ENCODE data around the gene MMP7. TPM values are rescaled to one million over a fixed set of nuclear protein-coding genes. Genes with fewer than 3 reads are reported as not detected.

The MMP7 gene
- total RNA-seq, 1 experiment from 2014 or later = not detected

- DNase-seq (ENCODE audit: low spot score) = no peak
- in situ Hi-C loops (cut with HindIII; ENCODE audit: low sequenced_read_pairs) = no loop called here
Measured at GRCh38 chr11:102546427-102546826, 15.9 kb upstream of the MMP7 start.

DNA sequence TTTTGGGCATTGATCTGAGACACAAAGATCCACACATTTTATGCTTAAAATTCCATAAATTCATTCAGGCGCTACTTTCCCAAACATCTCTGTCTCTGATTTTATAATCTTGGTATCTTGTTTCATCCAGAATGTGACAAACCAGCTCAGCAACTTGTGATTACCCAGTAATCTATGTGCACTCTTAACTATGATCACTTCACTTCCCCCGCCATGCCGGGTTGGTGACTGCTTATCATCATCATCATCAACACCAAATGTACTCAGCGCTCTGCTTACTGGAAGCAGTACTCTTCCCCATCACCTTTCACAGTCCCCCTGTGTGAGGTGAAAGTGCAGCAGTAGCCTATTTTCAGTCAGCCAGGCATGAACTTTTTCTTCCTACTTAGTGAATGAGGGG is 15.2 kb upstream of the MMP7 start:
- DNase-seq (ENCODE audit: low spot score) = no peak
- in situ Hi-C loops (cut with HindIII; ENCODE audit: low sequenced_read_pairs) = no loop called here

- in situ Hi-C loops (cut with HindIII; ENCODE audit: low sequenced_read_pairs) = no loop called here
- no peak for DNase-seq (ENCODE audit: low spot score)
Measured at GRCh38 chr11:102544594-102544993, 14.0 kb upstream of the MMP7 start.

GRCh38 chr11:102539567-102539966 is 9.0 kb upstream of the MMP7 start:
- in situ Hi-C loops (cut with HindIII; ENCODE audit: low sequenced_read_pairs) = no loop called here
- no peak for DNase-seq (ENCODE audit: low spot score)

- no peak for DNase-seq (ENCODE audit: low spot score)
- in situ Hi-C loops (cut with HindIII; ENCODE audit: low sequenced_read_pairs) = no loop called here
Measured at GRCh38 chr11:102538932-102539331, 8.4 kb upstream of the MMP7 start.

GRCh38 chr11:102534261-102534872 is 3.8 kb upstream of the MMP7 start:
- in situ Hi-C loops (cut with HindIII; ENCODE audit: low sequenced_read_pairs) = no loop called here
- DNase-seq (ENCODE audit: low spot score) = no peak

DNA sequence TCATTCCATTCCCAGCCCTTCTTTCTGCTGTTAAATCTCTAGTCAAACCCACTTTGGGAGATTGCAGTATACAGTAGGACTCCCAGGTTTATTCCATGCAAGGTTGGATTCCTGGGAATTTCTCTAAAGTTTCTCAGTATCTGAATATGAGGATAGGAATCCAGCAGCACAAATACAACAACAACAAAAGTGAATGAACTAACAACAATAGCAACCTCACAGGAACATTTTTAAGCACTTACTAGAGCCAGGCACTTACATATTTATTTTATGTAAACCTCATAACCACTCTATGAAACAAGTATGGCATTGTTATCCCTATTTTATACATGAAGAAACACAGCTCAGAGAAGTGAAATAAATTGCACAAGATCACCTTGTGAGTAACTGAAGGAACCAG is 1.9 kb downstream of the MMP7 start:
- DNase-seq (ENCODE audit: low spot score) = no peak
- in situ Hi-C loops (cut with HindIII; ENCODE audit: low sequenced_read_pairs) = no loop called here

DNA sequence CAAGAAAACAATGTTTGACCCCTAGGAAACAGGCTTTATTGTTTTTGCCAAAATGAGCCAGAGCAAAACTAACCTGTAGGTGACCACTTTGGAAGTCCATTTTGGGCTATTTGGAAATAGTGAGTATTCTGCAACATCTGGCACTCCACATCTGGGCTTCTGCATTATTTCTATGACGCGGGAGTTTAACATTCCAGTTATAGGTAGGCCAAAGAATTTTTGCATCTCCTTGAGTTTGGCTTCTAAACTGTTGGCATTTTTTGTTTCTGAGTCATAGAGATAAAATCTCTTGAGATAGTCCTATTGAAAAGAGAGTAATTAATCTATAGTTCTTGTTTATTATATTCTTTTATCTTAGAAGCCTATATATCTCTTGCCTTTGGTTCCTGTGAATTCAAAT is 2.9 kb downstream of the MMP7 start:
- in situ Hi-C loops (cut with HindIII; ENCODE audit: low sequenced_read_pairs) = no loop called here
- no peak for DNase-seq (ENCODE audit: low spot score)

GRCh38 chr11:102527041-102527440 is 3.5 kb downstream of the MMP7 start:
- in situ Hi-C loops (cut with HindIII; ENCODE audit: low sequenced_read_pairs) = no loop called here
- no peak for DNase-seq (ENCODE audit: low spot score)

DNA sequence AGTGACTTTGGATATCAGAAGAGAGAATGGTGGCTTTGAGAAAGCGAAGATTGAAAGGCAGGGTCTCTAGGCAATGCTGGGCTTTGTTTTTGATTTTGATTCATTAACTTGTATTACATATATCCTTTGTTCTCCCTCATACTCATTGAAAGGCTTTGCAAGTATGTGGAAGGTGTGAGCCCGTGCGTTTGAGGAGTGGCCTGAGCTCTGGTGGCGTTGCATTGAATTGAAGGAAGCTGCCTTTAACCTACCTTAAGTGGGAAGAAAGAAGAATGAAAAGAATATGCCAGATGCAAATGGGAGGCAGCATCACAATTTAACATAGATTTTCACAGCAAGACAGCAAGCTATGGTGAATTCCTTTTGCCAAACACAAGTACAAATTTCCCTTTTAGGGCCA is 6.7 kb downstream of the MMP7 start:
- in situ Hi-C loops (cut with HindIII; ENCODE audit: low sequenced_read_pairs) = no loop called here
- no peak for DNase-seq (ENCODE audit: low spot score)

DNA sequence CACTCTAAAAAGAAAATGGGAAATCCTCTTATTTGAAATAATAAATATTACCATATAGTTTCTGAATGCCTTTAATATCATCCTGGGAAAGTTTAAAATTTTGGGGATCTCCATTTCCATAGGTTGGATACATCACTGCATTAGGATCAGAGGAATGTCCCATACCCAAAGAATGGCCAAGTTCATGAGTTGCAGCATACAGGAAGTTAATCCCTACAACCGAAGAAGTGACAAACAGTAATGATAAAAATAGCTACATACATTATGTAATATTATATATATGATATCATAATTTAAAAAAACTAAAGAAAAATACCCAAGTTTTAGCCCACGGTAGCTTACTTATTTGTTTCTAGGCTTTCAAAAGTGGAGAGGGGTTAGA is 7.4 kb downstream of the MMP7 start:
- in situ Hi-C loops (cut with HindIII; ENCODE audit: low sequenced_read_pairs) = no loop called here

DNA sequence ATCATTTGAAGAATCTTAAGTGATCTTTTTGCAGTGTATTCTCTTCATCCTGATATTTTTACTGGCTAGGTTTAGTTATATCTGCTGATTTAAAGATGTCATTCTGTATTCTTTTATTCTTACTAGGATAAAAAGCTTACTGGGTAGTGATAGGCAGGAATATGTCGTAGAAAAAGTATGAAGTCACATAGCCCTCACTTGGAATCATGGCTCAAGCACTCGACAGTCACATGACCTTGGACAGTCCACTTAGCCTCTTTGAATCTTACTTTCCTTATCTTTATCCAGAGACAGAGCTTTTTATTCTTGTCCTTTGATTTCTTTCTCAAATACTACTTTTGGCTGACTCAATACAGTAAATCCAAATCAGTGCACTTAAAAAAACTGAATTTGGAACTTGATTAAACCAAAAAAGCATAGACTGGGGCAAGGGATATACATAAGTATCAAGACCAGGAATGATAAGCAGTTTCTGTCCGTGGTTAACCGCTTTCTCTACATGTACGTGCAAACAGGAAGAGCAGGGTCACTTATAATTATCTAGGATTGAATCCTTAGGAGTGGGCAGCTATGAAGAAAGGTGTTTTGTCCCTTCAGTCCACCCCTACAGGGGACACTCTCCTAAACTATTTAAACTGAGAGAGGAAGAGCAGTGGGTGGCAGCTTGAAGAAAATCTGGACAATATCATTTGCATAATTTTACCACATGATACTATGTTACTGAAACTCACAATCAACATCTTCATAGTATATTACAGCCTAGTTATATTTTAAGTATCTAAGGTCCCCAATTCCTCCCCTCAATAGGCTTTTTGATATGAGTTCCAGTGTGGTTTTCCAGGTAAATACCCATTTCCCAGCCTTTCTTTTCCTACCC is 8.0 kb downstream of the MMP7 start:
- in situ Hi-C loops (cut with HindIII; ENCODE audit: low sequenced_read_pairs) = no loop called here
- no peak for DNase-seq (ENCODE audit: low spot score)

More for the DNA sequence above, 7.4 kb downstream of the MMP7 start:
- no peak for DNase-seq (ENCODE audit: low spot score)

DNA sequence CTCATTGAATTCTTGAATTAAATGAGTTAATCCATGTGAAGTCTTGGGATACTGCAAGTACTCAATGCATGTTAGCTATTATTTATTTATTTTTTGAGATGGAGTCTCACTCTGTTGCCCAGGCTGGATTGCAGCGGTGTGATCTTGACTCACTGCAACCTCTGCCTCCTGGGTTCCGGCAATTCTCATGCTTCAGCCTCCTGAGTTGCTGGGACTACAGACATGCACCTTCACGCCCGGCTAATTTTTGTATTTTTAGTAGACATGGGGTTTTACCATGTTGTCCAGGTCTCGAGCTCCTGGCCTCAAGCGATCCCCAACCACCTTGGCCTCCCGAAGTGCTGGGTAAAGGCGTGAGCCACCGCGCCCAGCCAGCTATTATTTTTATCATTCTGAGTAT is 9.4 kb downstream of the MMP7 start:
- in situ Hi-C loops (cut with HindIII; ENCODE audit: low sequenced_read_pairs) = no loop called here
- DNase-seq (ENCODE audit: low spot score) = no peak

- DNase-seq (ENCODE audit: low spot score) = no peak
- in situ Hi-C loops (cut with HindIII; ENCODE audit: low sequenced_read_pairs) = no loop called here
Measured at GRCh38 chr11:102520514-102520913, 10.0 kb downstream of the MMP7 start.

- in situ Hi-C loops (cut with HindIII; ENCODE audit: low sequenced_read_pairs) = no loop called here
- no peak for DNase-seq (ENCODE audit: low spot score)
Measured at GRCh38 chr11:102518296-102519094, 12.1 kb downstream of the MMP7 start.

- in situ Hi-C loops (cut with HindIII; ENCODE audit: low sequenced_read_pairs) = no loop called here
- DNase-seq (ENCODE audit: low spot score) = no peak
Measured at GRCh38 chr11:102517670-102518069, 12.9 kb downstream of the MMP7 start.

- DNase-seq (ENCODE audit: low spot score) = no peak
- in situ Hi-C loops (cut with HindIII; ENCODE audit: low sequenced_read_pairs) = no loop called here
Measured at GRCh38 chr11:102516179-102516578, 14.4 kb downstream of the MMP7 start.

GRCh38 chr11:102513869-102514268 is 16.7 kb downstream of the MMP7 start:
- in situ Hi-C loops (cut with HindIII; ENCODE audit: low sequenced_read_pairs) = no loop called here
- peak; percentile 25 for DNase-seq (ENCODE audit: low spot score)

- peak; percentile 2 for DNase-seq (ENCODE audit: low spot score)
- in situ Hi-C loops (cut with HindIII; ENCODE audit: low sequenced_read_pairs) = no loop called here
Measured at GRCh38 chr11:102510439-102511135, 20.0 kb downstream of the MMP7 start.

Measured in G401 (cell line).